ENCODE data around the gene RUBCNL.

Gene RUBCNL

DNA sequence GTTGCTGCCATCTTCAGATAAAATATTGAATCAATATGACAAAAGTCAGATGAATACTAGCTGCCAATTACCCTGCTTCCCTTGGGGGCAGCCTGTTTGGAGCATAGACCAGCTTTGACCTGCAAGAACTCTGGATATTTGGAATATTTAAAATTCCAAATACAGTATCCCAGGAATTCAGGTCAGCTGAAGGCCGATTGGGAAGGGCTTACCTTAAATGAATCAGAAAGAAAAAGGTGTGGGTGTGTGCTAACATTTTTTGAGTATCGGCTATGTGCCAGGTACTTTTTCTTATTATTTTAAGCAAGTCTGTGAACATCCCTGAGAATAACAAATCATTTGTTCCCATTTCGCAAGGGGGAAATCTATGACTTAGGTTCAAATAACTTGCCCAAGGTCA lies 1.8 kb upstream of the RUBCNL start:
- Histone ChIP-seq H3K9me3 (ENCODE audit: severe bottlenecking) (no peaks in the 10 kb centered on the region), H3K27ac (no peak overlapping the region), H3K4me3 (ENCODE audit: low read depth, low read length) (no peak overlapping the region), H3K27me3 (ENCODE audit: insufficient read depth, low read depth, severe bottlenecking) (no peaks in the 10 kb centered on the region), H3K36me3 (no peaks in the 10 kb centered on the region)
- no peak for DNase-seq
- TF ChIP-seq CTCF (IDR thresholded peaks at IDR 0.05; ENCODE audit: low read depth, low read length): no peak

- H3K36me3 ChIP-seq: no peaks in the 10 kb centered on the region
- no peak overlapping the region for H3K27ac ChIP-seq
- H3K9me3 ChIP-seq (ENCODE audit: severe bottlenecking): no peaks in the 10 kb centered on the region
- no peaks in the 10 kb centered on the region for H3K27me3 ChIP-seq (ENCODE audit: insufficient read depth, low read depth, severe bottlenecking)
- TF ChIP-seq CTCF (IDR thresholded peaks at IDR 0.05; ENCODE audit: low read depth, low read length): no peak
- no peak for DNase-seq
- H3K4me3 ChIP-seq (ENCODE audit: low read depth, low read length): no peak overlapping the region
These were observed 1.3 kb upstream of the RUBCNL start for GRCh38 chr13:46388308-46388707.

- no peaks in the 10 kb centered on the region for H3K36me3 ChIP-seq
- no peak overlapping the region; the same call in 1 of the 2 replicates for H3K27ac ChIP-seq
- no peaks in the 10 kb centered on the region for H3K9me3 ChIP-seq (ENCODE audit: severe bottlenecking)
- no peak for DNase-seq
- TF ChIP-seq CTCF (IDR thresholded peaks at IDR 0.05; ENCODE audit: low read depth, low read length): no peak
- peak overlapping the region; percentile 84 for H3K4me3 ChIP-seq (ENCODE audit: low read depth, low read length)
- H3K27me3 ChIP-seq (ENCODE audit: insufficient read depth, low read depth, severe bottlenecking): no peaks in the 10 kb centered on the region
These were observed 524 bp downstream of the RUBCNL start for GRCh38 chr13:46386392-46387063.

- Histone ChIP-seq H3K27me3 (ENCODE audit: insufficient read depth, low read depth, severe bottlenecking) (no peaks in the 10 kb centered on the region), H3K4me3 (ENCODE audit: low read depth, low read length) (no peak overlapping the region), H3K36me3 (no peaks in the 10 kb centered on the region), H3K9me3 (ENCODE audit: severe bottlenecking) (no peaks in the 10 kb centered on the region), H3K27ac (no peak overlapping the region)
- no peak for DNase-seq
- no peak for TF ChIP-seq CTCF (IDR thresholded peaks at IDR 0.05; ENCODE audit: low read depth, low read length)
These were observed 1.1 kb downstream of the RUBCNL start for GRCh38 chr13:46385946-46386345.

- Histone ChIP-seq H3K36me3 (no peaks in the 10 kb centered on the region), H3K27ac (no peak overlapping the region), H3K4me3 (ENCODE audit: low read depth, low read length) (no peak overlapping the region), H3K9me3 (ENCODE audit: severe bottlenecking) (no peaks in the 10 kb centered on the region), H3K27me3 (ENCODE audit: insufficient read depth, low read depth, severe bottlenecking) (no peaks in the 10 kb centered on the region)
- DNase-seq: no peak
- TF ChIP-seq CTCF (IDR thresholded peaks at IDR 0.05; ENCODE audit: low read depth, low read length): no peak
These were observed 3.7 kb downstream of the RUBCNL start for GRCh38 chr13:46383383-46383782.

GRCh38 chr13:46382224-46382623 lies 4.8 kb downstream of the RUBCNL start:
- no peak for DNase-seq
- H3K36me3 ChIP-seq: no peaks in the 10 kb centered on the region
- H3K4me3 ChIP-seq (ENCODE audit: low read depth, low read length): no peak overlapping the region
- no peak overlapping the region for H3K27ac ChIP-seq
- no peak for TF ChIP-seq CTCF (IDR thresholded peaks at IDR 0.05; ENCODE audit: low read depth, low read length)
- H3K27me3 ChIP-seq (ENCODE audit: insufficient read depth, low read depth, severe bottlenecking): no peaks in the 10 kb centered on the region
- no peaks in the 10 kb centered on the region for H3K9me3 ChIP-seq (ENCODE audit: severe bottlenecking)

Data from WERI-Rb-1 (cell line).